ENCODE measurements around the gene SLC41A2.

DNA sequence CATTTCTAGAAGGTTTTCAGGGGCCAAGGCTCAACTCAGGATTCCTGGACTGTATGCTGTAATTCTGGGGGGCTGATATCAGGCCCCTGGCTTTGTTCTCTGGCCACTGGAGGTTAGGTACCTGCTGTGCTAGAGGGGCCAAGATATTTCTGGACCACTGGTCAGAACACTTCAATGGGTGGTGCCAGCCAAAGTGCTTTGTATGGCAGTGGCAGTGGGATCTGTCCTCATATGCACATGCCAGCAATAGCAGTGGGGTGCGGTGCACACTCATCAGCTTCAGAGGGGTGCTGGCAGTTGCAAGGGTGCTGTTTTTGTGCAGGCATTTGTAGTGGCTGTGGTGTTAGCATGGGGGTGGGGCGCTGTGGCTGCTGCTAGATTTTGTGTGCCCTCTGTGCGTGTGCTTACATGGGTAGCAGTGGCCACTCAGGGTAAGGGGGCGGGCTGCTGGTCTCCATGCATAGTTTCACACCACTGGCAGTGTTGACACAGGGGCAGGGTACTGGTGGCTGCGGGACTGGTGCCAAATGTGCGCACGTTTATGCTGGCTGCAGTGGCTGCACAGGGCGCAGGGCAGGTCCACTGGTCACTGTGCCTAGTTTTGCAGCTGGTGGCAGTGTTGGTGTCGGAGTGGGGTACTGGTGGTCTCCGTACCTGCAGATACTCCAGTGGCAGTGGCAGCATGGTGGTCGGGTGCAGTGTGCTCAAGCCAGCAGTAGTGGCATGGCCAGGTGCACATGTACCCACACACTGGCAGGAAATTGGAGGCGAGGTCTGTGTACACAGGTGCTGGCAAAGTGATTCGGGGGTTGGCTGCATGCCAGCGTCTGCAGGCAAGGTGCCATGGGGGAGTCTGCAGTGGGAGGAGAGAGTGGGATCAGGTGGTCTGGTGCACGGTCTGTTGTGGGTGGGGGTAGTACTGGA lies 40.6 kb upstream of the SLC41A2 start:
- TF ChIP-seq CTCF (IDR thresholded peaks at IDR 0.05) (no peak), ZFX (IDR thresholded peaks at IDR 0.05; ENCODE audit: borderline replicate concordance) (no peak)

Data from 22Rv1 (cell line).